Measurements from ENCODE around the gene MYLK. TPM values are rescaled to one million over a fixed set of nuclear protein-coding genes. Genes with fewer than 3 reads are reported as not detected.

Gene MYLK
- total RNA-seq, 4 donors from 2014 or later = 10.7 to 320 (median 42.0) TPM

- H3K27ac ChIP-seq = no peak overlapping the region
- H3K4me1 ChIP-seq = peaks cover 0 to 15% (median 3%) of the 10 kb centered on the region in 3 donors
- TF ChIP-seq CTCF (IDR thresholded peaks at IDR 0.05) = no peak
- TF ChIP-seq POLR2A (IDR thresholded peaks at IDR 0.05) = no peak
- 86 to 94% methylated on average over 5 of the region's 5 CpGs for WGBS, 2 donors
- no peaks in the 10 kb centered on the region for H3K9me3 ChIP-seq
- H3K4me3 ChIP-seq = no peak overlapping the region
- DNase-seq = no peak
- H3K36me3 ChIP-seq = no peaks in the 10 kb centered on the region
- intact Hi-C loops (cut with DNase I) = no loop called here
- peaks cover 0 to 13% (median 0%) of the 10 kb centered on the region in 4 donors for H3K27me3 ChIP-seq
Measured at GRCh38 chr3:123787133-123787532, 97.0 kb downstream of the MYLK start.

DNA sequence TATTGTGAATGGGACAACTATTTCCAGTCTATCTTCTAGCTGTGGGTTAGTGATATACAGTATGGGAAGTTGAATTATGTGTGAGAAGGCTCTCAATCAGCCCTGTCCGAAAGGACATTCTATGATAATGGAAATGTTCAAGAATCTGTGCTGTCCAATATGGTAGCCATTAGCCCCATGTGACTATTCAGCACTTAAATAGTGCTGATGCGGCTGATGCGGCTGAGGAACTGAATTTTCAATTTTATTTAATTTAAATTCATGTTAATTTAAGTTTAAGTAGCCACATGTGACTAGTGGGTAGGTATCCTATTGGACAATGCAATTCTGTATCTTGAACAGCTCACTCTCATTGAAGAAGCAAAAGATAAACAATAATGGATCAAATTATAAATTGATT lies 98.5 kb downstream of the MYLK start:
- H3K27ac ChIP-seq = no peak overlapping the region
- WGBS, 2 donors = 88 to 96% methylated on average over 3 of the region's 3 CpGs

GRCh38 chr3:123783811-123784210 lies 100.3 kb downstream of the MYLK start:
- Histone ChIP-seq H3K36me3 (no peaks in the 10 kb centered on the region), H3K27ac (no peak overlapping the region), H3K27me3 (no peaks in the 10 kb centered on the region), H3K9me3 (no peaks in the 10 kb centered on the region), H3K4me1 (peaks cover 0 to 18% (median 0%) of the 10 kb centered on the region in 3 donors), H3K4me3 (no peak overlapping the region)
- 58 to 62% methylated on average over 4 of the region's 4 CpGs for WGBS, 2 donors
- intact Hi-C loops (cut with DNase I) = no loop called here
- DNase-seq = no peak
- TF ChIP-seq CTCF (IDR thresholded peaks at IDR 0.05) (no peak), POLR2A (IDR thresholded peaks at IDR 0.05) (no peak)

More for the DNA sequence above, 98.5 kb downstream of the MYLK start:
- Histone ChIP-seq H3K4me3 (no peak overlapping the region), H3K4me1 (peaks cover 0 to 7% (median 0%) of the 10 kb centered on the region in 3 donors), H3K9me3 (no peaks in the 10 kb centered on the region), H3K27me3 (peaks cover 0 to 5% (median 0%) of the 10 kb centered on the region in 4 donors), H3K36me3 (no peaks in the 10 kb centered on the region)
- TF ChIP-seq CTCF (IDR thresholded peaks at IDR 0.05) = no peak
- no peak for TF ChIP-seq POLR2A (IDR thresholded peaks at IDR 0.05)
- intact Hi-C loops (cut with DNase I) = no loop called here
- DNase-seq = no peak

DNA sequence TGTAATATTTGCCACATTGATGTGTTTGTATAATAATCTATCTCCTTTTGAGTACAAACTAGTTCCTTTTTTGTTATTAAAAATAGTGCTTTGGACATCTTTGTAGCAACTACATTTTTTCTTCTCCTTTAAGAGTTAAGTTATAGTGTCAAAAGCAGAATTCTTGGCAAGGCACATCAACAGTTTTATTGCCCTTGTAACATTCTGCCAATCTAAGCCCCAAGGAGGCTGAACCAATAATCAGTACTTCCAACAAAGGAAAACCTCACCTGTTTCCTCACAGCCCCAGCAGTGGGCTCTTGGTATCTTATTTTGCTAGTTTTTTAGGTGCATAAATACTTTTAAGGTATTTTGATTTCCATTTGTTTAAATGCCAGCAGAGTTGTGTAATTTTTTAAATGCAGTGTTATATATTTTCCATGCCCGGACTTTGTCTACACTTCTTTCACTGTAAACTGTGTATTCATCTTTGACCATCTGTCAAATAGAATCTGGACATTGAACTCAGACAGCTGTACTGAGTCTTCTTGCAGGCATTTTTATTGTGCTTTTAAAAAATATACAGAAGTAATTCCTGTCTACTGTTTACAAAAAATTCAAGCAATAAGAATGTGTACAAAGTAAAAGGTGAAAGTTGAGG lies 101.0 kb downstream of the MYLK start:
- H3K27ac ChIP-seq = no peak overlapping the region
- no peak for DNase-seq
- H3K27me3 ChIP-seq = no peaks in the 10 kb centered on the region
- intact Hi-C loops (cut with DNase I) = no loop called here
- no peaks in the 10 kb centered on the region for H3K36me3 ChIP-seq
- WGBS, 2 donors = 45 to 53% methylated on average over 1 of the region's 1 CpG
- H3K4me1 ChIP-seq = peaks cover 0 to 18% (median 0%) of the 10 kb centered on the region in 3 donors
- TF ChIP-seq POLR2A (IDR thresholded peaks at IDR 0.05) (no peak), CTCF (IDR thresholded peaks at IDR 0.05) (no peak)
- H3K9me3 ChIP-seq = no peaks in the 10 kb centered on the region
- H3K4me3 ChIP-seq = no peak overlapping the region

- no peak overlapping the region for H3K4me3 ChIP-seq
- intact Hi-C loops (cut with DNase I) = no loop called here
- no peaks in the 10 kb centered on the region for H3K36me3 ChIP-seq
- WGBS, 2 donors = 48 to 50% methylated on average over 4 of the region's 4 CpGs
- TF ChIP-seq CTCF (IDR thresholded peaks at IDR 0.05) (no peak), POLR2A (IDR thresholded peaks at IDR 0.05) (no peak)
- H3K27ac ChIP-seq = no peak overlapping the region
- H3K27me3 ChIP-seq = no peaks in the 10 kb centered on the region
- H3K4me1 ChIP-seq = peaks cover 0 to 18% (median 0%) of the 10 kb centered on the region in 3 donors
- no peak for DNase-seq
- no peaks in the 10 kb centered on the region for H3K9me3 ChIP-seq
Measured at GRCh38 chr3:123782488-123782887, 101.6 kb downstream of the MYLK start.
